Heart left ventricle (tissue), 16 donors: ENCODE results near the gene GCC1. TPM values are rescaled to one million over a fixed set of nuclear protein-coding genes. Genes with fewer than 3 reads are reported as not detected.

Source experiments
- ATAC-seq, 4 donors: fragments of 200-7000 bp; cut with Tn5 transposase; one replicate each; pipeline ENCODE4 v1.9.1; 2020 to 2022; ENCODE audit warnings: moderate library complexity in 4 of 4, mild to moderate bottlenecking in 3 of 4, moderate number of reproducible peaks in 1 of 4
- DNase-seq, 5 donors: peaks; one replicate each; pipeline ENCODE4 v3.0.0-alpha.2; 2020
- H3K27ac ChIP-seq, 12 donors: fragments of 200-600 bp; sonication (generic) in 4 of 12; one replicate each; pipeline versions ENCODE4 v1.5.0 to v1.8.0; 2016 to 2022; ENCODE audit warnings: mild to moderate bottlenecking in 2 of 12
- H3K27me3 ChIP-seq, 9 donors: fragments of 200-600 bp; sonication (generic) in 2 of 9; one replicate each; pipeline versions ENCODE4 v1.5.1 to v1.8.0; 2016 to 2022; ENCODE audit warnings: mild to moderate bottlenecking in 3 of 9
- H3K36me3 ChIP-seq, 9 donors: fragments of 200-600 bp; sonication (generic) in 2 of 9; one replicate each; pipeline versions ENCODE4 v1.5.0 to v1.8.0; 2018 to 2022; ENCODE audit warnings: mild to moderate bottlenecking in 2 of 9
- H3K4me1 ChIP-seq, 12 donors: fragments of 200-600 bp; sonication (generic) in 4 of 12; one replicate each; pipeline versions ENCODE4 v1.5.0 to v1.8.0; 2016 to 2022; ENCODE audit warnings: mild to moderate bottlenecking in 3 of 12
- H3K4me3 ChIP-seq, 12 donors: fragments of 200-600 bp; sonication (generic) in 4 of 12; one replicate each; pipeline versions ENCODE4 v1.5.0 to v1.8.0; 2017 to 2022; ENCODE audit warnings: mild to moderate bottlenecking in 9 of 12, moderate library complexity in 4 of 12
- H3K9me3 ChIP-seq, 12 donors: fragments of 200-600 bp; sonication (generic) in 4 of 12; one replicate each; pipeline versions ENCODE4 v1.5.0 to v1.8.0; 2016 to 2022; ENCODE audit warnings: mild to moderate bottlenecking in 1 of 12
- POLR2A ChIP-seq, 2 donors: fragments of 450-650 bp; IDR thresholded peaks; one replicate each; pipeline ENCODE4 v1.6.1; 2017; ENCODE audit warnings: antibody characterized with exemption in 2 of 2, mild to moderate bottlenecking in 2 of 2, moderate library complexity in 2 of 2
- WGBS, 4 donors: extraction: QIAGEN DNeasy Blood & Tissue Kit in 2 of 4; methylation state at CpG; one replicate each; pipeline versions ENCODE4 v1.1.5 to v1.1.7; 2013 to 2018; 5-methylcytosine and 5-hydroxymethylcytosine counted together
- intact Hi-C, 10 donors: fragments of 100-400 bp; cut with DNase I; formaldehyde crosslinking; loops; one replicate each; pipeline versions ENCODE4 v1.11.1 to v1.14.2; 2022
- polyA plus RNA-seq, 2 donors: library from polyadenylated mRNA; stranded (reverse); fragments of 200-250 nt; gene quantifications; one replicate each; pipeline ENCODE4 v1.2.3, GENCODE V29; 2013
- total RNA-seq, 9 donors: library from RNA; depleted of rRNA in 2 of 9; stranded (reverse); fragments of >200 nt in 2 of 9; fragmentation: NEBNext Ultra II Directional in 3 of 9; extraction: Animal tissue kit (Norgen Biotek cat#: 25700) in 3 of 9; gene quantifications; one replicate each; pipeline versions ENCODE4 v1.1.0 to v1.2.4, GENCODE V29; 2016 to 2023
- TF ChIP-seq, protein P1 (sequence below), 12 donors: fragments of 200-600 bp; sonication (generic) in 4 of 12; IDR thresholded peaks; one replicate each; pipeline versions ENCODE4 v1.5.0 to v1.8.0; 2018 to 2022; ENCODE audit warnings: antibody characterized with exemption in 12 of 12, mild to moderate bottlenecking in 5 of 12
- donor health status: ischemic (EF 13 %, LVEDD 7.1; RV severe dilation, severe dysfunction).
- donor health status: healthy with polysubstance abuse.
- donor health status: DM: no; HTN: yes; CAD: no.
- donor health status: DM: no; HTN: no; CAD: no.
- donor health status: ischemic (EF 25% LVEDD 6.9; RV normal size, moderate dysfunction).
- donor health status: ischemic (EF 25% LVEDD 5.7; RV mildly dilated, moderate dysfunction).
- donor health status: healthy.
- donor health status: DM: yes; HTN: yes; CAD: no.
- donor health status: ischemic (EF 35%, LVEDD 5.7; RV mildly dilated, moderate dysfunction).
- donor health status: nonischemic (EF 11% LVEDD 7.7; RV severe dilation, severe dysfunction).
- donor health status: DM: yes; HTN: yes; CAD: no.
- donor health status: PGD.
- donor health status: ischemic (EF 29% LVEDD 5.4; RV normal size, mild dysfunction).
- donor health status: nonischemic (EF 23%, LVEDD 6.1; RV moderate dilation, normal function).

GCC1 gene
- total and polyA plus RNA-seq, 11 donors, result 2.2 to 12.8 (median 8.0) TPM

DNA sequence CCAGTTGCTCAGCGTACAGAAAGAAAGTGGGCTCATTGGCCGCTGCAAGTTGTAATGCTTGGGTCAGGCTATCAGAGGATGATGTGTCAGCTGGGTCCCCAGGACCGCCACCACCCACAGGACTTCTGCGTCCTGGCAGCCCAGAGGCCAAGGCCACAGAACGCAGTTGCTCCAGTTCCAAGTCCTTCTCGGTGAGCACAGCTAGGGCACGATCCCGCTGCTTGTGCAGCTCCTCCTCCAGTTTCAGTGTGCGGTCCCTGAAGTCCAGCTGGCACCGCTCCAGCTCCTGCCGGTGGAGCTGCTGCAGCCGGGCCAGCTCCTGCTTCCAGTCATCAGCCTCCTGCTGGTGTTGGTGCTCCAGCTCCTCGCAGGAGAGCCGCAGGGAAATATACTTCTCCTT lies 3.0 kb downstream of the GCC1 start:
- no peaks in the 10 kb centered on the region for H3K9me3 ChIP-seq
- H3K27ac ChIP-seq, result peak overlapping the region in 1 of 12 donors; percentile 33
- intact Hi-C loops, result loop anchor here in 4 of 10 donors (5.0 to 10.0 kb wide), 3 partner anchors 70 to 190 kb away; partner anchors contain the start of genes ZNF800 (in 3 of the 4) and SND1 (in 1 of the 4)
- no peaks in the 10 kb centered on the region for H3K27me3 ChIP-seq
- TF ChIP-seq POLR2A (IDR thresholded peaks at IDR 0.05), result no peak
- TF ChIP-seq, protein P1, sequence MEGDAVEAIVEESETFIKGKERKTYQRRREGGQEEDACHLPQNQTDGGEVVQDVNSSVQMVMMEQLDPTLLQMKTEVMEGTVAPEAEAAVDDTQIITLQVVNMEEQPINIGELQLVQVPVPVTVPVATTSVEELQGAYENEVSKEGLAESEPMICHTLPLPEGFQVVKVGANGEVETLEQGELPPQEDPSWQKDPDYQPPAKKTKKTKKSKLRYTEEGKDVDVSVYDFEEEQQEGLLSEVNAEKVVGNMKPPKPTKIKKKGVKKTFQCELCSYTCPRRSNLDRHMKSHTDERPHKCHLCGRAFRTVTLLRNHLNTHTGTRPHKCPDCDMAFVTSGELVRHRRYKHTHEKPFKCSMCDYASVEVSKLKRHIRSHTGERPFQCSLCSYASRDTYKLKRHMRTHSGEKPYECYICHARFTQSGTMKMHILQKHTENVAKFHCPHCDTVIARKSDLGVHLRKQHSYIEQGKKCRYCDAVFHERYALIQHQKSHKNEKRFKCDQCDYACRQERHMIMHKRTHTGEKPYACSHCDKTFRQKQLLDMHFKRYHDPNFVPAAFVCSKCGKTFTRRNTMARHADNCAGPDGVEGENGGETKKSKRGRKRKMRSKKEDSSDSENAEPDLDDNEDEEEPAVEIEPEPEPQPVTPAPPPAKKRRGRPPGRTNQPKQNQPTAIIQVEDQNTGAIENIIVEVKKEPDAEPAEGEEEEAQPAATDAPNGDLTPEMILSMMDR (IDR thresholded peaks at IDR 0.05), result no peak
- H3K4me1 ChIP-seq, result peaks cover 19 to 69% (median 43%) of the 10 kb centered on the region in 12 donors
- 29 to 47% (median 45%) methylated on average over 11 to 14 of the region's 14 CpGs for WGBS, 4 donors
- peaks cover 0 to 48% (median 36%) of the 10 kb centered on the region in 9 donors for H3K36me3 ChIP-seq
- peak; percentile 71 to 90 (median 85) for DNase-seq
- peak overlapping the region in 2 of 12 donors; percentile 11 to 23 for H3K4me3 ChIP-seq
- peak; percentile 21 to 41 (median 31) for ATAC-seq

- no peak overlapping the region for H3K4me3 ChIP-seq
- intact Hi-C loops, result loop anchor here in 4 of 10 donors (5.0 to 10.0 kb wide), 3 partner anchors 71 to 189 kb away; partner anchors contain the start of genes ZNF800 (in 3 of the 4) and SND1 (in 1 of the 4)
- H3K36me3 ChIP-seq, result peaks cover 0 to 48% (median 36%) of the 10 kb centered on the region in 9 donors
- DNase-seq (no peak), ATAC-seq (no peak)
- no peaks in the 10 kb centered on the region for H3K27me3 ChIP-seq
- TF ChIP-seq, protein P1 (IDR thresholded peaks at IDR 0.05), result no peak
- TF ChIP-seq POLR2A (IDR thresholded peaks at IDR 0.05), result no peak
- peaks cover 19 to 68% (median 42%) of the 10 kb centered on the region in 12 donors for H3K4me1 ChIP-seq
- peak overlapping the region in 1 of 12 donors; percentile 33 for H3K27ac ChIP-seq
- 71 to 98% (median 84%) methylated on average over 1 of the region's 1 CpG for WGBS, 4 donors
- H3K9me3 ChIP-seq, result no peaks in the 10 kb centered on the region
Measured at GRCh38 chr7:127581716-127582115, 3.7 kb downstream of the GCC1 start.

GRCh38 chr7:127580612-127581011 lies 4.8 kb downstream of the GCC1 start:
- no peak for TF ChIP-seq POLR2A (IDR thresholded peaks at IDR 0.05)
- TF ChIP-seq, protein P1 (IDR thresholded peaks at IDR 0.05), result no peak
- ATAC-seq (no peak), DNase-seq (no peak)
- Histone ChIP-seq H3K9me3 (no peaks in the 10 kb centered on the region), H3K27me3 (no peaks in the 10 kb centered on the region), H3K4me1 (peaks cover 19 to 62% (median 41%) of the 10 kb centered on the region in 12 donors), H3K27ac (no peak overlapping the region), H3K36me3 (peaks cover 0 to 48% (median 36%) of the 10 kb centered on the region in 9 donors), H3K4me3 (no peak overlapping the region)
- intact Hi-C loops, result loop anchor here in 4 of 10 donors (5.0 to 10.0 kb wide), 3 partner anchors 72 to 188 kb away; partner anchors contain the start of genes ZNF800 (in 3 of the 4) and SND1 (in 1 of the 4)

DNA sequence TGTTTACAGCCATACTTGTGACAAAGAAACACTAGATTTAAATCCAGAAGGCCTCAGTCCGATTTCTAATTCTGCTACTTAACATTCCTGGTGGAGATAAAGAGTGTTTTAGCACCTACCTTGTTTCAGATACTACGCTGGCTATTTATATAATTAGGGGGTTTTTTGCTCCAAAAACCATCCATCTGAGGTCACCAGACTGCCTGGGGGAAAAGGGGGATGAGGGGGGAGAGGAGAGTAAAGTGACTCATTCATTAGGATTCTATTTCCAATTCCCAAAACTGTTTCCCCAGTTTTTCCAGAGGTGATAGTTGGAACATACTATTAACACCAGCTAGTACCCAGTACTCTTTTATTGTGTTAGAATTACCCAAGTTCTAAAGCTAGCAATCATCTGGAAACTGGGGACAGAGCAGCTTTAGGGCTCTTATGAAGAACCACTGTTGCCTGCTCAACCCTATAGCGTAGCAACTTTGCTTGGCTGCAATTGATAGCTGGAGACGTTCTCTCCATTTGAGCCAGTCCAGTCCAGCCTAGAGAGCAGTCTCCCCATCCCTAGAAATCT lies 6.6 kb downstream of the GCC1 start:
- no peak overlapping the region for H3K4me3 ChIP-seq
- H3K27ac ChIP-seq, result peak overlapping the region in 1 of 12 donors; percentile 50
- TF ChIP-seq, protein P1 (IDR thresholded peaks at IDR 0.05), result no peak
- no peak for TF ChIP-seq POLR2A (IDR thresholded peaks at IDR 0.05)
- H3K36me3 ChIP-seq, result peaks cover 0 to 48% (median 36%) of the 10 kb centered on the region in 9 donors
- no peaks in the 10 kb centered on the region for H3K9me3 ChIP-seq
- ATAC-seq, result no peak
- DNase-seq, result no peak
- 61 to 65% (median 64%) methylated on average over 4 of the region's 4 CpGs for WGBS, 4 donors
- H3K4me1 ChIP-seq, result peaks cover 12 to 48% (median 30%) of the 10 kb centered on the region in 12 donors
- intact Hi-C loops, result no loop called here
- no peaks in the 10 kb centered on the region for H3K27me3 ChIP-seq
